Pancreas (tissue), 10 donors: ENCODE data around the gene RBMS2. TPM values are rescaled to one million over a fixed set of nuclear protein-coding genes. Genes with fewer than 3 reads are reported as not detected.

Experiments
- ATAC-seq, 4 donors: fragments of 200-7000 bp; cut with Tn5 transposase; one replicate each; pipeline versions ENCODE4 v1.8.0 to v1.9.1; 2020; ENCODE audit warnings: mild to moderate bottlenecking in 4 of 4, moderate library complexity in 4 of 4
- DNase-seq, 6 donors: peaks; one replicate each; pipeline ENCODE4 v3.0.0-alpha.2; 2020
- FAIRE-seq: peaks from 2 replicates; lab custom pipeline; 2012; peaks lifted over from hg19 to GRCh38; lab: Jason Lieb, UNC
- H3K27ac ChIP-seq, 4 donors: fragments of 200-600 bp; sonication (generic); 1 replicate in 3 of 4; 2 replicates in 1 of 4; pipeline versions ENCODE4 v1.5.0 to v1.8.0; 2020
- H3K27me3 ChIP-seq, 4 donors: fragments of 200-600 bp; one replicate each; pipeline ENCODE4 v1.8.0; 2021
- H3K36me3 ChIP-seq, 3 donors: fragments of 200-600 bp; sonication (generic) in 1 of 3; one replicate each; pipeline versions ENCODE4 v1.5.0 to v1.8.0; 2020 to 2021
- H3K4me1 ChIP-seq, 3 donors: fragments of 200-600 bp; one replicate each; pipeline ENCODE4 v1.8.0; 2021
- H3K4me3 ChIP-seq, 4 donors: fragments of 200-600 bp; sonication (generic) in 2 of 4; one replicate each; pipeline versions ENCODE4 v1.5.0 to v1.8.0; 2020 to 2021
- H3K9me3 ChIP-seq, 4 donors: fragments of 200-600 bp; one replicate each; pipeline ENCODE4 v1.8.0; 2021
- CTCF ChIP-seq, 4 donors: fragments of 200-600 bp; sonication (generic) in 3 of 4; IDR thresholded peaks; one replicate each; pipeline versions ENCODE4 v1.5.0 to v1.8.0; 2021; ENCODE audit warnings: antibody characterized with exemption in 4 of 4
- WGBS, 2 donors: extraction: QIAGEN DNeasy Blood & Tissue Kit; methylation state at CpG; one replicate each; pipeline ENCODE4 v1.1.7; 2013; 5-methylcytosine and 5-hydroxymethylcytosine counted together
- intact Hi-C, 3 donors: fragments of 100-400 bp; cut with DNase I; formaldehyde crosslinking; loops; one replicate each; pipeline versions ENCODE4 v1.11.1 to v1.14.2; 2022
- polyA plus RNA-seq, 2 donors: library from polyadenylated mRNA; stranded (reverse); fragments of 200-250 nt; gene quantifications; one replicate each; pipeline ENCODE4 v1.2.3, GENCODE V29; 2013
- total RNA-seq, 6 donors: library from RNA; stranded (reverse); fragmentation: NEBNext Ultra II Directional in 4 of 6; extraction: Animal tissue kit (Norgen Biotek cat#: 25700) in 4 of 6; gene quantifications; one replicate each; pipeline versions ENCODE4 v1.2.1 to v1.2.4, GENCODE V29; 2021 to 2023
- donor health status: healthy with polysubstance abuse.
- donor health status: DM: no; HTN: no; CAD: no; lungs with moderate emphysema.
- donor health status: DM: no; HTN: no; CAD: no.
- donor health status: control.
- donor health status: control.
- donor health status: Bipolar disorder and iron deficiency.
- donor health status: DM: yes; HTN: yes; CAD: no.
- donor health status: DM: no; HTN: no; CAD: no.
- donor health status: DM: no; HTN: no; CAD: no.
- donor health status: DM: yes; HTN: yes; CAD: no.

RBMS2 gene
- total RNA-seq: 10 to 100 TPM in 4 of 6 donors, 1 to 10 TPM in 2; 8.5 to 30.8 (median 12.1) TPM
- polyA plus RNA-seq: 1 to 10 TPM; 5.4 to 6.2 TPM

GRCh38 chr12:56521590-56522371 lies at the start of gene RBMS2:
Gene RBMS2, plus strand, starts transcription at chr12:56521820. Its CDS starts 204 bp downstream, at chr12:56522024.
- TF ChIP-seq CTCF (IDR thresholded peaks at IDR 0.05): no peak
- H3K36me3 ChIP-seq: no peaks in the 10 kb centered on the region
- peak within 1 kb of the TSS; percentile 11 to 43 (median 26) for H3K4me3 ChIP-seq
- H3K4me1 ChIP-seq: peaks cover 0 to 10% (median 0%) of the 10 kb centered on the region in 3 donors
- no peak for FAIRE-seq
- H3K27ac ChIP-seq: peak within 1 kb of the TSS; percentile 24 to 87 (median 64)
- intact Hi-C loops: no loop called here
- peak in 5 of 6 donors; percentile 51 to 82 (median 61) for DNase-seq
- WGBS, 2 donors: 1 to 2% methylated on average over 13 to 15 of the region's 15 CpGs
- ATAC-seq: peak; percentile 96 to 97 (median 97)
- H3K9me3 ChIP-seq: no peaks in the 10 kb centered on the region
- no peaks in the 10 kb centered on the region for H3K27me3 ChIP-seq

- H3K4me1 ChIP-seq: peaks cover 17 to 30% (median 25%) of the 10 kb centered on the region in 3 donors
- peak in 2 of 6 donors; percentile 35 to 37 for DNase-seq
- ATAC-seq: no peak
- peaks cover 0 to 18% (median 0%) of the 10 kb centered on the region in 3 donors for H3K36me3 ChIP-seq
- no peak for FAIRE-seq
- intact Hi-C loops: no loop called here
- no peaks in the 10 kb centered on the region for H3K27me3 ChIP-seq
- H3K9me3 ChIP-seq: no peaks in the 10 kb centered on the region
- H3K4me3 ChIP-seq: no peak overlapping the region
- TF ChIP-seq CTCF (IDR thresholded peaks at IDR 0.05): no peak
- H3K27ac ChIP-seq: no peak overlapping the region
- WGBS, 2 donors: 86 to 91% methylated on average over 9 of the region's 9 CpGs
These were observed 47.2 kb upstream of the RBMS2 start for GRCh38 chr12:56474389-56474788.

- intact Hi-C loops: no loop called here
- TF ChIP-seq CTCF (IDR thresholded peaks at IDR 0.05): no peak
- H3K36me3 ChIP-seq: peaks cover 0 to 18% (median 0%) of the 10 kb centered on the region in 3 donors
- ATAC-seq (no peak), DNase-seq (peak in 1 of 6 donors; percentile 4), FAIRE-seq (no peak)
- H3K4me3 ChIP-seq: no peak overlapping the region
- H3K27ac ChIP-seq: peak overlapping the region; percentile 34 to 85 (median 53)
- H3K4me1 ChIP-seq: peaks cover 12 to 21% (median 16%) of the 10 kb centered on the region in 3 donors
- no peaks in the 10 kb centered on the region for H3K9me3 ChIP-seq
- WGBS, 2 donors: 90 to 91% methylated on average over 6 of the region's 6 CpGs
- H3K27me3 ChIP-seq: no peaks in the 10 kb centered on the region
These were observed 45.5 kb upstream of the RBMS2 start for GRCh38 chr12:56476143-56476542.

- intact Hi-C loops: no loop called here
- Histone ChIP-seq H3K27ac (peak overlapping the region; percentile 76 to 85 (median 78)), H3K4me3 (no peak overlapping the region), H3K4me1 (peaks cover 12 to 21% (median 16%) of the 10 kb centered on the region in 3 donors), H3K36me3 (peaks cover 0 to 12% (median 0%) of the 10 kb centered on the region in 3 donors), H3K27me3 (no peaks in the 10 kb centered on the region), H3K9me3 (no peaks in the 10 kb centered on the region)
- DNase-seq: peak; percentile 72 to 97 (median 94)
- TF ChIP-seq CTCF (IDR thresholded peaks at IDR 0.05): no peak
- WGBS, 2 donors: 25 to 47% methylated on average over 1 of the region's 1 CpG
- peak; percentile 91 to 97 (median 96) for ATAC-seq
- no peak for FAIRE-seq
These were observed 44.6 kb upstream of the RBMS2 start for GRCh38 chr12:56476972-56477432.
